Measurements from ENCODE around the gene C12orf60.

Gene C12orf60

DNA sequence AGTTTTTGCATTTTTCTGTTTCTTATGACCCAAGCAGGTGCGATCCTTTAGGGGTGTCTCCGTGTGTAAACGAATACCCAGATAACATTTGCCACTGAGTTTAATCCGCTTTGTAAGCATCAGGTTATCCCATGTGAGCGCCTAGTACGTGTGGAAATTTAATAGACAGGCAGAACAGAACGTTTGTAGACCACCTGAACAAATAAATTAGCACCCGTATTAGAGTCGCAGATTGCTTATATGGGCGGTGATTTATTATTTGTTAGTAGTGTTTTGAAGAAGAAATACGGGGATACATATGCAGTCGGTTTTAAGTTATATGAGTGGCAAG, 325 bp downstream of the C12orf60 start:
- H3K4me2 ChIP-seq (ENCODE audit: insufficient read depth, low read length) = peak overlapping the region; percentile 71
- H3K27me3 ChIP-seq (ENCODE audit: insufficient read depth, low read length, poor library complexity) = no peaks in the 10 kb centered on the region
- TF ChIP-seq EZH2 (IDR thresholded peaks at IDR 0.05; ENCODE audit: borderline replicate concordance, low read depth, low read length, severe bottlenecking) = no peak
- peak; percentile 22 for ATAC-seq (ENCODE audit: insufficient read depth, low read depth)
- DNase-seq = no peak
- H3K9ac ChIP-seq (ENCODE audit: low read depth, low read length) = peak overlapping the region; percentile 83
- peak overlapping the region; percentile 78 for H3K27ac ChIP-seq (ENCODE audit: low read length)
- H3K36me3 ChIP-seq (ENCODE audit: insufficient read depth, low read length) = peaks cover 22% of the 10 kb centered on the region
- peaks cover 13% of the 10 kb centered on the region; the same call in 1 of the 2 replicates for H4K20me1 ChIP-seq (ENCODE audit: insufficient read depth, low read length)
- peak overlapping the region; percentile 89 for H2AFZ ChIP-seq (ENCODE audit: low read depth, low read length)
- H3K79me2 ChIP-seq (ENCODE audit: insufficient read depth, low read length) = peaks cover 51% of the 10 kb centered on the region
- peak overlapping the region; percentile 87 to 91 for H3K4me3 ChIP-seq (ENCODE audit: low read depth in 1 of 2, low read length in 2 of 2)
- H3K9me3 ChIP-seq (ENCODE audit: insufficient read depth, low read length, severe bottlenecking) = no peaks in the 10 kb centered on the region
- H3K4me1 ChIP-seq (ENCODE audit: insufficient read depth, low read length) = peaks cover 33% of the 10 kb centered on the region

GRCh38 chr12:14810167-14810952, 6.9 kb downstream of the C12orf60 start:
- no peak overlapping the region for H3K4me2 ChIP-seq (ENCODE audit: insufficient read depth, low read length)

GRCh38 chr12:14810953-14811483, 7.5 kb downstream of the C12orf60 start:
- no peak overlapping the region for H3K4me3 ChIP-seq (ENCODE audit: low read depth in 1 of 2, low read length in 2 of 2)
- no peaks in the 10 kb centered on the region for H3K27me3 ChIP-seq (ENCODE audit: insufficient read depth, low read length, poor library complexity)
- H2AFZ ChIP-seq (ENCODE audit: low read depth, low read length) = no peak overlapping the region
- H3K9me3 ChIP-seq (ENCODE audit: insufficient read depth, low read length, severe bottlenecking) = no peaks in the 10 kb centered on the region
- H3K79me2 ChIP-seq (ENCODE audit: insufficient read depth, low read length) = no peaks in the 10 kb centered on the region
- H3K9ac ChIP-seq (ENCODE audit: low read depth, low read length) = no peak overlapping the region
- H3K36me3 ChIP-seq (ENCODE audit: insufficient read depth, low read length) = no peaks in the 10 kb centered on the region
- peak; percentile 13 for DNase-seq
- no peak overlapping the region for H3K27ac ChIP-seq (ENCODE audit: low read length)
- TF ChIP-seq EZH2 (IDR thresholded peaks at IDR 0.05; ENCODE audit: borderline replicate concordance, low read depth, low read length, severe bottlenecking) = no peak
- TF ChIP-seq, protein P1, sequence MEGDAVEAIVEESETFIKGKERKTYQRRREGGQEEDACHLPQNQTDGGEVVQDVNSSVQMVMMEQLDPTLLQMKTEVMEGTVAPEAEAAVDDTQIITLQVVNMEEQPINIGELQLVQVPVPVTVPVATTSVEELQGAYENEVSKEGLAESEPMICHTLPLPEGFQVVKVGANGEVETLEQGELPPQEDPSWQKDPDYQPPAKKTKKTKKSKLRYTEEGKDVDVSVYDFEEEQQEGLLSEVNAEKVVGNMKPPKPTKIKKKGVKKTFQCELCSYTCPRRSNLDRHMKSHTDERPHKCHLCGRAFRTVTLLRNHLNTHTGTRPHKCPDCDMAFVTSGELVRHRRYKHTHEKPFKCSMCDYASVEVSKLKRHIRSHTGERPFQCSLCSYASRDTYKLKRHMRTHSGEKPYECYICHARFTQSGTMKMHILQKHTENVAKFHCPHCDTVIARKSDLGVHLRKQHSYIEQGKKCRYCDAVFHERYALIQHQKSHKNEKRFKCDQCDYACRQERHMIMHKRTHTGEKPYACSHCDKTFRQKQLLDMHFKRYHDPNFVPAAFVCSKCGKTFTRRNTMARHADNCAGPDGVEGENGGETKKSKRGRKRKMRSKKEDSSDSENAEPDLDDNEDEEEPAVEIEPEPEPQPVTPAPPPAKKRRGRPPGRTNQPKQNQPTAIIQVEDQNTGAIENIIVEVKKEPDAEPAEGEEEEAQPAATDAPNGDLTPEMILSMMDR (IDR thresholded peaks at IDR 0.05; ENCODE audit: borderline replicate concordance, extremely low read depth, low read length, poor library complexity, severe bottlenecking) = peak; percentile 55
- H4K20me1 ChIP-seq (ENCODE audit: insufficient read depth, low read length) = no peaks in the 10 kb centered on the region
- no peak for ATAC-seq (ENCODE audit: insufficient read depth, low read depth)
- no peak overlapping the region for H3K4me2 ChIP-seq (ENCODE audit: insufficient read depth, low read length)
- no peaks in the 10 kb centered on the region for H3K4me1 ChIP-seq (ENCODE audit: insufficient read depth, low read length)

More at GRCh38 chr12:14810167-14810952, 6.9 kb downstream of the C12orf60 start:
- Histone ChIP-seq H3K27me3 (ENCODE audit: insufficient read depth, low read length, poor library complexity) (no peaks in the 10 kb centered on the region), H3K9ac (ENCODE audit: low read depth, low read length) (no peak overlapping the region), H3K4me1 (ENCODE audit: insufficient read depth, low read length) (peaks cover 2% of the 10 kb centered on the region; the same call in 1 of the 2 replicates), H3K4me3 (ENCODE audit: low read depth in 1 of 2, low read length in 2 of 2) (no peak overlapping the region), H3K9me3 (ENCODE audit: insufficient read depth, low read length, severe bottlenecking) (no peaks in the 10 kb centered on the region), H3K79me2 (ENCODE audit: insufficient read depth, low read length) (no peaks in the 10 kb centered on the region), H3K27ac (ENCODE audit: low read length) (no peak overlapping the region), H2AFZ (ENCODE audit: low read depth, low read length) (no peak overlapping the region), H4K20me1 (ENCODE audit: insufficient read depth, low read length) (no peaks in the 10 kb centered on the region), H3K36me3 (ENCODE audit: insufficient read depth, low read length) (no peaks in the 10 kb centered on the region)
- DNase-seq (no peak), ATAC-seq (ENCODE audit: insufficient read depth, low read depth) (no peak)
- TF ChIP-seq EZH2 (IDR thresholded peaks at IDR 0.05; ENCODE audit: borderline replicate concordance, low read depth, low read length, severe bottlenecking) = no peak
- TF ChIP-seq, protein P1 (IDR thresholded peaks at IDR 0.05; ENCODE audit: borderline replicate concordance, extremely low read depth, low read length, poor library complexity, severe bottlenecking) = no peak

- DNase-seq (no peak), ATAC-seq (ENCODE audit: insufficient read depth, low read depth) (no peak)
- no peaks in the 10 kb centered on the region for H3K4me1 ChIP-seq (ENCODE audit: insufficient read depth, low read length)
- H3K27ac ChIP-seq (ENCODE audit: low read length) = no peak overlapping the region
- no peak overlapping the region for H3K4me3 ChIP-seq (ENCODE audit: low read depth in 1 of 2, low read length in 2 of 2)
- H3K4me2 ChIP-seq (ENCODE audit: insufficient read depth, low read length) = no peak overlapping the region
- no peak overlapping the region for H3K9ac ChIP-seq (ENCODE audit: low read depth, low read length)
- TF ChIP-seq, protein P1 (IDR thresholded peaks at IDR 0.05; ENCODE audit: borderline replicate concordance, extremely low read depth, low read length, poor library complexity, severe bottlenecking) = no peak
- TF ChIP-seq EZH2 (IDR thresholded peaks at IDR 0.05; ENCODE audit: borderline replicate concordance, low read depth, low read length, severe bottlenecking) = no peak
- H3K36me3 ChIP-seq (ENCODE audit: insufficient read depth, low read length) = no peaks in the 10 kb centered on the region
- H3K9me3 ChIP-seq (ENCODE audit: insufficient read depth, low read length, severe bottlenecking) = no peaks in the 10 kb centered on the region
- H3K27me3 ChIP-seq (ENCODE audit: insufficient read depth, low read length, poor library complexity) = no peaks in the 10 kb centered on the region
- no peak overlapping the region for H2AFZ ChIP-seq (ENCODE audit: low read depth, low read length)
- no peaks in the 10 kb centered on the region for H3K79me2 ChIP-seq (ENCODE audit: insufficient read depth, low read length)
- H4K20me1 ChIP-seq (ENCODE audit: insufficient read depth, low read length) = no peaks in the 10 kb centered on the region
Observed at GRCh38 chr12:14811486-14811885, 8.0 kb downstream of the C12orf60 start.
